Epidermal melanocyte (primary cell): ENCODE measurements around the gene HAP1.
A peak's percentile ranks its signal among the peaks of the same experiment; 100 is the strongest.
"Not testable (repeated sequence)": the region's sequence is repeated elsewhere in the genome, so short reads cannot be mapped to it uniquely, and the experiment has no call there.

Experiments used
- DNase-seq: peaks from one replicate; pipeline ENCODE4 v3.0.0; 2011; ENCODE audit warnings: low spot score; ENCODE audit not compliant: insufficient read length

Gene HAP1

DNA sequence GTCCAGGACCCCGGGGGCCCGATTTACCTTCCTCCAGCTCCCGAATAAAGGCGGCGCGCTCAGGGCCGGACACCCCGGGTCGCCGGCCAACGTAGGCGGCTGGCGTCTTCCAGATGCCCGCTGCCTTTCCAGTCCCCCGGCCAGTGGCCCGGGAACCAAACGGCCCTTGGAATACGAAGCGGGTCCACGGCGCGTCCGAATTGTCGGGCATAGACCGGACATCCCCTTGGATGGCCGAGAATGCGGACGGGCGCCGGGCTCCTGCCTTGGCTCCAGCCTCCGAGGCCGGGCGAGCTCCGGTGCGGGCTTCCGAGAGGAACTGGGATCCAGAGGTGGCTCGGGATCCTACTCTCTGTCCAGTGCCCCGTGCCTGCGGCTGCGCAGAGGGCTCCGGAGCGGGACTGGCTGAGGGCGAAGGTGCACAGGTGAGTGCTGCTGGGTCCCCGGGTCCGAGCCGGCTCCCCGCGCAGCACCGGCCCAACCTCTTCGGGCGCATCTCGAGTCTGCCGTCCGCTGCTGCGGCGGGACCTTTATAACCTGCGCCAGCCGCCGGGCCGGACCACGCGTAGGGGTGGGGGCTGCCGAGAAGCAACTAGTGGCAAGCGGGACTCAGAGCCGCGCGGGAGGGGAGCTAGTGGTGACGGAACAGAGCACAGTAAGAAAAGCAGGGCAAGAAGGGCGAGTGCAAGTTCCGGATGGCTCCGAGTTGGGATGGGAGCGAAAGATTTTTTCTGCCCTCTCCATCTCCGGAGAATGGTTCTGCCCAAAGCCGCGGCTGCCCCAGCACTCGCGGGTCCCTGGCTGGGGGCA is at the start of gene HAP1:
Gene HAP1, minus strand, starts transcription at position 505 of the 810 bp plus-strand sequence. Its CDS starts 9 bp downstream, at position 496.
- no peak for DNase-seq

- no peak for DNase-seq
Measured at GRCh38 chr17:41782142-41782541, 47.7 kb upstream of the HAP1 start.

DNA sequence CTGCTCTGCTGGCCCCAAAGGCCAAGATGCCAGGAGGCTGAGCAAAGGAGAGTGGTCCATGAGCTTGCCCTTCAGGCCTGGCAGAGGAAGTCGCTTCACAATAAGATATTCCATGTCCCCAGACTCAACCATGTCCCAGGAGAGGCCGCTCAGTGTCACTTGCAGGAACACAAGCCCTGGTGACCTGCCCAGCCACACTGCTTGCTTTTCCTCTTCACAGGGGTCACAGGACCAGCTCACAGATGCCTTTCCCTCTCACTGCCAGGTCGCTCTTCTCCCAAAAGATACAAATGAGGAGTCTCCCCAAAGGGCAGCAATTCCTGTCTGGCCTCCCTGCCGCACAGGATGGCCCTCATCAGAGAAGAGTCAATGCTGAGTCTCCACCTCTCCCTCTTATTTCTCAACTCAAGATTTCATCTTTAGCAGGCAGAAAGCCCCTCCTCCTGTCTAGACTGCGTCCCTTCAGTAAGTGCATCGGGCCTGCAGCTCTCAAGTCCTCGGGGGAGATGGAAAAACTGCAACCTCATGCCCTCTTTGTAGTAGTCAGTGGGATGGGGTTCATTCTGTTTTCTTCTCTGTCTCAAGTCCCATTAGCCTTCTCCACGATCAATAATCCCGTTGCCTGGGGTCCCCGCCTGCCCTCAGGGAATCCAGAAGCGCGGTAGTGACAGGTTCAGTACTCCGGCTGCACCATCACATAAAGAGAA is 47.1 kb upstream of the HAP1 start:
- DNase-seq = no peak

DNA sequence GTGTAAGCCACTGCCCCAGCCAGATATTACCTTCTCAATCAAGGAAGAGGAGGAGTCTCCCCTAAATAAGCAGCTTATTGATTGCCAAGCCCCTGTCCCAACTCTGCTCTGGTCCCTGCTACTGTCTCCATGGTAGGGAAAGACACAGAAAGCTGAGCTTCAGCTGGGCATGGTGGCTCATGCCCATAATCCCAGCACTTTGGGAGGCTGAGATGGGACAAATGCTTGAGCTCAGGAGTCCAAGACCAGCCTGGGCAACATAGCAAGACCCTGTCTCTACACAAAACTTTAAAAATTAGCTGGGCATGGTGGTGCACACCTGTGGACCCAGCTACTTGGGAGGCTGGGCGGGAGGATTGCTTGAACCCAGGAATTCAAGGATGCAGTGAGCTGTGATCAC is 45.5 kb upstream of the HAP1 start:
- DNase-seq = no peak

DNA sequence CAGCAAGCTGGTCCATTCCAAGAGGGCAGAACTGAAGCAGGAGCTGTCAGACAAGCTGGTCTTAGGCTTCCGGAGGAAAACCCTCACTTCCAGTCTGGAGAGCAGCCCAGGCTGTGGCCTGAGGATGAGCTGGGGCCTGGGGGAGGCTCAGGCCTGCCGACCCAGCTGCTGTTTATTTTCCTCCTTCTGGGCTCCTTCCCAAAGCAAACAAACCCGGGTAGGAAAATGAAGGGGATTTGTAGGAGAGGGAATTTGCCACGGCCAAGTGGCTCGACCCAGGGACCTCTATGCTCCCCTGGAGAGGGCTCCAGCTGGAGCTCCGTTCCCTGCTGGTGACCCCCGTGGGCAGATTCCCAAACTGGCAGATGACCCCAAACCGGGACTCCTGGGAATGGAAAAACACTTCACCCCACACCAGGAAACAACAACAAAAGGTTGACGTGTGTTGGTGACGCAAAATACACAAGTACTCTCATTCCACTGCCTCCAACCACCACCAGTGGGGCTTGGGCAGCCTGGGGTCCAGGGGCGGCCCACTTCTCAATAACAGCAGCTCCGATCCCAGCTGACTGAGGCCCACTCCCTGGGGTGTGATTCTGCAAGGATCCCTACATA is 43.2 kb upstream of the HAP1 start:
- peak; percentile 61 for DNase-seq

- DNase-seq = no peak
Measured at GRCh38 chr17:41777157-41777573, 42.7 kb upstream of the HAP1 start.

GRCh38 chr17:41776262-41776900 is 41.9 kb upstream of the HAP1 start:
- not testable (repeated sequence) for DNase-seq

DNA sequence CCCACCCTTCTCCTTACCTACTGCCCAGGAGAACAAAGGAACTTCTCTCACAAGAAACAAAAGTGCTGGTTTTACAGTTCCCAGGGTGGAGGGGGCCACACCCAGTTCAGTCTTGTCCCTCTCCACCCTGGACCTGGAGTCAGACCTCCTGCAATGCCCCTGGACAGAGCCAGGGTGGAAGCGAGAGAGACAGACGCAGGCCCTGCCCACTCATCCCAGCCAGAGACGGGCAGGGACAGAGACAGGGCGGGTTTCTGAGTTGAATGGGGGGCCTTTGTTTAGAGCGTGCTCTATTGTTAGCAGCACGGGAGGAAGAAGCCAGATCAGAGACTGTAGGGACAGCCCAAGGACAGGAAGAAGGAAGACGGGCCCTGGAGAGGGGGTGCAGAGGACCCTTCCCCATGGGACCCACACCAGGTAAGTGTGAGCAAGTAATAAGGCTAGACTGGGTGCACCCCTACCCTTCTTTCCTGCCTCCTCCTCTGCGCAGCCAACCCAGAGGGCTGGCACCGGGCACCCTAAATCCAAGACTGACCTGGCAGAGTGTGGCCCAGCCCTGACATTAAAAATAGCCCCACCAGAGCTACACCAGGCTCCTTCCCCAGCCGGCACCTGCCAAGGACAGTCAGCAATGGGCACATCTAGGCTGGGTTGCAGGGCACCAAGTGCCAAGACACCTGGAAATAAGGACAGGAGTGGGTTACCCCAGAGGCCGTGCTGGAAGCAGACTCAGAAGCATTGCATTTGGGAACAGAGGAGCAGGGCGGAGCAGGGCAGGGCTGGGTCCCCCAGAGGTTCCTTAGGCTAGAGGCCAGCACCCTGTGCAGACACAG is 41.2 kb upstream of the HAP1 start:
- no peak for DNase-seq

- DNase-seq = no peak
Measured at GRCh38 chr17:41773731-41774193, 39.3 kb upstream of the HAP1 start.

DNA sequence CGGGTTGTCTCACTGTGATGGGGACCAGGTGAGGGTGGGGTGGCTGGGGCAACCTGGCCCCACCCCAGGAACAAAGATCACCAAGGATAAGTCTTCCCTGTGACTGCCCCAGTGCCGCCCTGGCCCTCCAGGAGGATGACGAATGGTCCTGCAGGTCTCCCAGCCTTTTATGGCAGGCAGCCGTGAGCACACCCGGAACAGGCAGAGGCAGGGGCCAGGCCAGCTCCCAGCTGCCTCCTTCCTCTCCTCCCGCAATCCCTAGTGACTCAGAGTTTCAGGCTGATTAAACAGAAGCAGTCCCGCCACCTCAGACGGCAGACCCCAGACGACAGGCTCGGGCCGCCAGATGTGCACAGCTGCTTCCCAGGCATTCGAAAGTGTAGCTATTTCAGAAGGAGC is 38.7 kb upstream of the HAP1 start:
- DNase-seq = peak; percentile 49

GRCh38 chr17:41772586-41773189 is 38.2 kb upstream of the HAP1 start:
- DNase-seq = no peak

DNA sequence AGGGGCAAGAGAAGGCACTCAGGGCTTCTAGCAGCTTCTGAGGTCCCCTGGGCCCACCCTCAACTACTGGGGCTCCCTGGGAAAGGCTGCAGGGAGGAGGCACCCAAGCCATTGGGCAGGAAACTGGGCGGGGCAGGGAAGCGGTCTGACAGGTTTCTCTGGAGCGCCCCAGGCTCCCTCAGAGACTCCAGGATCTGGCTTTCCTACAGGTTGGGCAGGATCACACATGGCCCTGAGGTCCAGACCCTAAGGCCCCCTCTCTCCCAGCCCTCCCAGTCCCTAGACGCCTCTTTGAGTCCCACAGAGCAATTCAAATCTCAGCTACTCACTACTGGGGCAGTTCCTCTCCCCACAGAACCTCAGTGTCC is 37.8 kb upstream of the HAP1 start:
- DNase-seq = no peak

DNA sequence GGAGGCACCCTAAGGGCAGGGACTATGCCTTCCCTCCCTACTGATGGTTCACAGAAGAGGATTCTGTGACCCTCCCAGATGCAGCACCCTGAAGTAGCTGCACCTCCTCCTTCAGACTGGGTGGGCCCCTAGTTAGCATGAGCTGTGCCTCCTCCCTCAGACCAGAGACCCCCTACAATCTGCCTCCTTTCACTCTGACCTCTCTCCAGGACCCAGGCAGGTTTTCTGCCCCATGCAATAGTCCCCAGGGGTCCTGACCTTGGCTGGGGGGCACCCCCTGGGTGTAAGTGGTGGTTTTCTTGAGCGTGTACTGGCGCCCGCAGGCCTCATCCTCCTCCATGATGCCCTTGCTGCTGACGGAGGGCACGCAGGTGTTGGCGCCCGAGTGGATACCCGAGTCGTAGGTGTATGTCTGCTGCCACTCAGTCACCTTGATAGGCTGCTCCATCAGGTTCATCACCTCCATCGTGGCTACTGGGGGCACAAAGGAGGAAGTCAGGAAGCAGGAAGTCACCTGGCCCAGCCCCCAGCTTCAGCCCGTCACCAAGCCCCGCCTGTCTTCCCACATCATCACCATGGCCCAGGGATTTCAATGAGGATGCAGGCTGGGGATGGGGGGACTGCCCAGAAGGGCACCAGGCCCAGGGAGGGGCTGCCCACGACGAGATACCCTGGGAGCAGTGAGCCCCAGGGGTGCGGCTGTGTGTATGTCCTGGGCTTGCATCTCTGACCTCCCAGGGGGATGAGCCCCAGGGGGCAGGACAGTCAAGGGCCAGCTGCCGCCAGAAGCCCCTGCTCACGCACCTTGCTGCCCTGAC is 37.2 kb upstream of the HAP1 start:
- DNase-seq = no peak

DNA sequence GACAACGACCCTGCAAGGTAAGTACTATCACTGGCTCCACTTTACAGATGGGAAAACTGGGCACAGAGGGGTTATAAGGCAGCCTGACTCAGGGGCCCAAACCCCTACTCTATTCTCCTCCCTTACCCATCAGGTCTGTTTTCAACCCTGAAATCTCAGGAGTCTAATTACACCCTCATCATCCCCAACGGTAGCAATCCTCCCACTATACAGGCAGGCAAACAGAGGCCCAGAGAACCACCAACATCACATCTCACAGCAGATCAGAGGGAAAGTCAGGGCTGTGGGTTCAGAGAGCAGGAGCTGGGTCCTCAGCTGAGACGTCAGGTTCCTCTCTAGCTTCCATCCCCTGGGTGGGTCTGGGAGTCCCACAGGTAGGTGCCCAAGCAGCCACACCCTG is 35.5 kb upstream of the HAP1 start:
- no peak for DNase-seq

GRCh38 chr17:41769346-41769862 is 35.0 kb upstream of the HAP1 start:
- no peak for DNase-seq

- DNase-seq = no peak
Measured at GRCh38 chr17:41768682-41769288, 34.3 kb upstream of the HAP1 start.

DNA sequence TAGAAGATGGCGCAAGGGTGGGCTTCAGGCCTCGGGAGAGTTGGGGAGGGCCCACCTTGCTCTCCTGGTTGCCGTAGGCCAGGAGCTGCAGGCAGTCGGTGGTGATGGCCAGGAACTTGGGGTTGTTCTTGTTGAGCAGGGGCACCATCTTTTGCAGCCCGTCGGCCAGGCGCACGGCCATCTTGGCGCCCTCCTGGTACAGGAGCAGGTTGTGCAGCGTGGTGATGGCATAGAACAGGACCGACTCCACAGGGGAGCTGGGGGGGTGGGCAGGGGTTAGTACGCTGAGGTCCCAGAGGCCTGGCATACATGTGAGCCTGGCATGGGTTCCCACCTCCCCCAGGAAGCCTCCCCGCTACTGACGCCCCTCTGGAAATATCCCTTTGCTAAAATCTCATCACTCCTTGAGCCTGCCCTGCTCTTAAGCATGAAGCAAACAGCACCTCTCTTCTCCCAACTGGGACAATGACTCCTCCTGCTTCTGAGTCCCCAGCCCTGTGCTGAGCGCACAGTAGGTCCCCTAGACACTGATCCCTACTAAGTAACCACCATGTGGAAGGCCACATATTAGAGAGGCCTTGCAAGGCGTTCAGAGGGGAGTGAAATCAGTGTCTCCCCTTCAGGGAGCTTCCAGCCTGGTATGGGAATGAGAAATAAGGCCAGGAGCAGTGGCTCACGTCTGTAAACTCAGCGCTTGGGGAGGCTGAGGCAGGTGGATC is 33.0 kb upstream of the HAP1 start:
- DNase-seq = no peak

- no peak for DNase-seq
Measured at GRCh38 chr17:41766135-41766534, 31.7 kb upstream of the HAP1 start.
